ENCODE measurements around the gene HSD3B1.
"Not testable (repeated sequence)": the region's sequence is repeated elsewhere in the genome, so short reads cannot be mapped to it uniquely, and the experiment has no call there.

HSD3B1 gene

DNA sequence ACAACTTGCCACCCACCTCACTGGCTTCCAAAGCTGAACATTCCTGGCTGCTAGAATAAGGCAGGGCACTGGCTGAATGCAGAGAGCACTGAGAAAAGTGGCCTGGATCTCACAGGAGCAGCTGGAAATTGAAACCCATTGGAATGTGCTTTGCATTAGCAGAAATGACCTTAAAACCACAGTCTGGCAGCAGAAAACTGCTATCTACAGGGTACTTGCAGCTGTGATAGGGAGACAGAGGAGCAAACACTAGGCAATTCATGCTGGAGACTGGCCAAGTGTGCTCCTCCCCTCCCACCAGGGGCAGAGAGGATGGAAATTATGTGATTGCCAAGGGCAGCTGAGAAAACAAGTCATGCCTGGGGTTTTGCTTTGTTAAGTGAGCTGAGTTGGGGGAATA is 47.2 kb downstream of the HSD3B1 start:
- DNase-seq (ENCODE audit: low read depth), result no peak

DNA sequence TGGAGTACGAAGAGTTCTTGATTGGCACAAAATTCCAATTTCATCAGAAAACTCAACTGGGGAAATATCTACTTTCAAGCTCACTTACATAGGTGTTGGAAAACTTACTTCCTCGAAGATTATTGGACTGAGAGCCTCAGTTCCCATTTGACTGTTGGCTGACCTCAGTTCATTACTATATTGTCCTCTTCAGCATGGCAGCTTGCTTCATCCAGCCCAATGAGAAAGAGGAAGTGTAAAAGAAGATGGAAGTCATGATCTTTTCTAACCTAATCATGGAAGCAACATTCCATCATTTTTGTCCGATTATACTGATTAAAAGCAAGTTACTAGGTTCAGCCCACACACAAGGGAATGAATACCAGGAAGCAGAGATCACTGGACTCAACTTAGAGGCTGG is 49.4 kb downstream of the HSD3B1 start:
- no peak for DNase-seq (ENCODE audit: low read depth)

DNA sequence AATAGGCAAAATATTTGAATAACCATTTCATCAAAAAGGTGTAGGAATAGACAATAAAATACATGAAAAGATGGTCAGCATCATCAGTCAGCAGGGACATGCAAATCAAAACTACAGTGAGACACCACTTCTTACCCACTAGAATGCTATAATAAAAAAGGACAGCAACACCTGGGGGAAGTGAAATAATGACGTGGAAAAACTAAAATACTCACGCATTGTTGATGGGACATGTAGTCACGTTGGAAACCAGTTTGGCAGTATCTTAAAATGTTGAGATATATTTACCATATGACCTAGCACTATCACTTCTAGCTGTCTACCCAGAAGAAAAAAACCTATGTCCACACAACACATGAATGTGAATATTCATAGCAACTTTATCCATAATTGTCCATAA is 53.4 kb downstream of the HSD3B1 start:
- not testable (repeated sequence) for DNase-seq (ENCODE audit: low read depth)

DNA sequence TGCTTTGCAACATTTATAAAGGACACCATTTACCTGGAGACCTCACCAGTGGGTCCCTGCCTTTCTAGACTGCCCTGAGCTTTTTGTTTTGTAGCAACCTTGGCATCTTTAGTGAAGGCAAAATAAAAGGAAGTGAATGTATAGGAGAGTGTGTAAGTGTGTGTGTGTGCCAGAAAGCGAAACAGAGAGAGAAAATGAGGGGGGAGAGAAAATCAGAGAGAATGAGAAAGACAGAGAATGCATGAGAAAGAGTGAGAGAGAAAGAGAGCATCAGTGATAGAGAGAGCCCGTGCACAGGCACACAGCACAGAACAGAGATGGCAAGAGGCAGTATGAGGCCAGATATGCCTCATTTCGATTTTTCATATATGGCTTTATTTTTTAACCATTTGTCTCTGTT is 57.5 kb downstream of the HSD3B1 start:
- no peak for DNase-seq (ENCODE audit: low read depth)
